GM19468 (cell line): ENCODE measurements around the gene BIK.

ENCODE experiments used
- ATAC-seq: cut with Tn5 transposase; IDR thresholded peaks from one replicate; pipeline ENCODE4 v1.9.1; 2021; ENCODE audit warnings: mild to moderate bottlenecking, moderate library complexity, moderate number of reproducible peaks; ENCODE audit not compliant: unreplicated experiment; ENCODE audit errors: extremely low read depth

The BIK gene, protein sequence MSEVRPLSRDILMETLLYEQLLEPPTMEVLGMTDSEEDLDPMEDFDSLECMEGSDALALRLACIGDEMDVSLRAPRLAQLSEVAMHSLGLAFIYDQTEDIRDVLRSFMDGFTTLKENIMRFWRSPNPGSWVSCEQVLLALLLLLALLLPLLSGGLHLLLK

DNA sequence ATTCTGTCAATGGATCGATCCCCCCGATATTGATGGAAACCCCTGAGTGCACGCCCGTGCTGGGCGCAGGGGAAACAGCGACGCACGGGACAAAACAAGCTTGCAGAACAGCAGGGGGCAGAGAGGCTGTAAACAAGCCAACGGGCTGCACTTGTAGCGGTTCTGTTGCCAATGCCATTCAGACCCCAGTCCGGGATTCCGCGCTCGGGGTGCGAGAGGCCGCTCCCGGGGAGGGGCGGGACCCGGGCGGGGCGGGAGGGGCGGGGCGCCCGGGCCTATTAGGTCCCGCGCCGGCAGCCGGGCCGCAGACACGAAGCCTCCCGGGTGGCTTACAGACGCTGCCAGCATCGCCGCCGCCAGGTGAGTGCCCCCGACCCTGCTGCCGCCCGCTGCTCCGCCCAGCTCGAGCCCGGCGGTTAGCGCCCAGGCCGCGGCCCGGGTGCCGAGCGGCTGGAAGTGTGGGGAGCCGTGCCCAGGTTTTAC, at the start of gene BIK:
Gene BIK (plus strand): TSS at position 307 of the 483 bp plus-strand sequence. CDS start 13,273 bp downstream, outside the sequence.
- ATAC-seq = no peak

GRCh38 chr22:43066134-43066533, 44.4 kb upstream of the BIK start:
- no peak for ATAC-seq

- ATAC-seq = no peak
These were observed 43.6 kb upstream of the BIK start for GRCh38 chr22:43066844-43067385.

DNA sequence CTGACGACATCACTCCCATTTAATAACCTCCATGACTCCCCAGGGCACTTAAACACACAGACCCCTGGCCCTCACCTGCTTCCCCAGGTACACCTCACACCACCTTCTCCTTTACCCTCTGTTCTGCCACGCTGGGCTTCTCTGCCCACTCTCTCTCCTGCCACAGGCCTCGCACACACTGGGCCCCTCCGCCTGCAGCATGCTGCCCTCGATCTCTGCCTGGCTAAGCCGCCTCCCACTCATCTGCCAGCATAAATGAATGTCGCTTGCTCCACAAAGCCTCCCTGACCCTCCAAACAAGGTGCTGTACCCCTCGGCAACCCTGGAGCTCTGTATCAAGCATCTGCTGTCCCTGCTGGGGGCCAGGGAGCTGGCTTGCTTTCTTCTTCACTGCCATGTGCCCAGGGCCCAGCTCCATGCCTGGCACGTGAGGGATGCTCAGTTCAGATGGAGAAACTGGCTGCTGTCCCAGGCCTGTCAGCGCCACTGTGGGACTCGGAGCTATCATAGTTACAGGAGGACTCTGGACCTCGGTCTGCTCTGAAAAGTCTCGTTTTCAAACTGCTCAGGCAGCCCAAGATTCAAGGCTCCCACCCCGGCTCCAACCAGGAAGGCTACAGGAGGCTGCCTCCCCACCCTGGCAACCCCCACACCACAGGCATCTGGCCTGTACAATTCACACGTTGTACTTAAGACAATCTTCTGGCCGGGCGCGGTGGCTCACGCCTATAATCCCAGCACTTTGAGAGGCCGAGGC, 33.3 kb upstream of the BIK start:
- ATAC-seq = no peak

DNA sequence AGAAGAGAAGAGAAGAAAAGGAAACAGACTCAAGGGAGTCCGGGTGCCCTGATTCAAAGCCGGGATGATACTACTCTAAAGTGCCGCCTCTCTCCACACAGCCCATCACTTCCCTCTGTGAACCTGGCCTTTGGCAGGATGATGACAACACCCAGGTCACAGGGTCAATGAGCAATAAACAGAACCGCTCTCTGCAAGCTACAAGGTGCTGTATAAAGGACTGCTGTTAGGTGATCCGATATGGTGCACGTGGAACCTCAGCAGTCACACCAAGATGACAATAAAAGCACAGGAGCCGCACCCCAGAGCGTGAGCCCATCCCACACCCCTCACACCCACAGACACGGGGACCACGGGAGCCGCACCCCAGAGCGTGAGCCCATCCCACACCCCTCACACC, 32.0 kb upstream of the BIK start:
- no peak for ATAC-seq

GRCh38 chr22:43079742-43080141, 30.8 kb upstream of the BIK start:
- ATAC-seq = no peak

- no peak for ATAC-seq
These were observed 29.9 kb upstream of the BIK start for GRCh38 chr22:43080616-43081015.

DNA sequence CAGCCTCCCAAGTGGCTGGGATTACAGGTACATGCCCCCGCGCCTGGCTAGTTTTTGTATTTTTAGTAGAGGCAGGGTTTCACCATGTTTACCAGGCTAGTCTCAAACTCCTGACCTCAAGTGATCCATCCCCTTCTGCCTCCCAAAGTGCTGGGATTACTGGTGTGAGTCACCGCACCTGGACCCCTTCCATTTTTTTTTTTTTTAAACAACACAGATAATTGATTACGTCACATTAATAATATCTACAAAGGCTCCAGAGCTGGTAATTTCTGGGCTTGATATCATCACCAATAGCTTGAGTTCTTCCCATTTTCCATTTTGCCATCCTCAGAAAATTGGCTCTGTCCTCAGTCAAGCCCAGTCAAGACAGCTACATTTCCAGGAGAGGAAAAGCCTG, 28.6 kb upstream of the BIK start:
- ATAC-seq = no peak

DNA sequence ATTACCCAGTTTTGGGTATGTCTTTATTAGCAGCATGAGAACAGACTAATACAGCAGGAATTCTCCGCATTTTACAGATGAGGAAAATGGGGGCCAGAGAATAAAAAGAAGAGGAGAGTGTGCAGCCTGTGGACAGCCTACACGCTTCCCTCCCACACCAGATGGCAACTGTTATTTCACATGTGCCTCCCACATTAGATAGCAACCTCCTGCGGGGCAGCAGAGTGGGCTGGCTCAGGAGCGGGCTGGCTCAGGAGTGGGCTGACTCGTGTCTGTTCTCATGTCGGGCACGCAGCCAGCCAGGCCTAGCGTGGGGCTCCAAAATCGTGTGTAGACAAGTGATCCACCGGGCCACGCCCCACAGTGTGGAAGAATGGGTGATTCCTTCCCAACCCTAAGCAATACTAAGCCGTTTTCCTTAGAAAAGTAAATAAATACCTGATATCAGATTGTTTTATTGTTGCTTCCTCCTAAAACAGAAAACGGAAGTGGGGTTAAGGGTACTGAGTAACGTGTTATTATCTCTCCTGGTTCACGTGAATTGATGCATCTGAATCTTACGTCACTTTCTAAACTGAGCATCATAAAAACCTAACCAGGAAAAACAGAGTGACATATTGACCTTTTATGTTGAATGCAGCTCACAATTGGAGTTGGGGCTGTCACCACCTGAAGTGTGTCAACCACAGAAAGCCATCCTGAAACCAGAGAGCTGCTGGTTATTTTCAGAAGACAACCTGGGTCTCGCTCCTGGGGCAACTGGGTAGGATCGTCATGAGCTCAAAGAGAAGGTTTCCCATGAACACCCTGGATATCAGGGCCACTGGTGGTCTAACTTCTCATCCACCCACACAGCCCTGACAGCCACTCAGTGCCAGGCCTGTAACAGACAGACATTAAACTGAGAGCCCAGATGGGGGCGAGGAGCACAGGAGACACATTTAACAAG, 24.6 kb upstream of the BIK start:
- no peak for ATAC-seq

DNA sequence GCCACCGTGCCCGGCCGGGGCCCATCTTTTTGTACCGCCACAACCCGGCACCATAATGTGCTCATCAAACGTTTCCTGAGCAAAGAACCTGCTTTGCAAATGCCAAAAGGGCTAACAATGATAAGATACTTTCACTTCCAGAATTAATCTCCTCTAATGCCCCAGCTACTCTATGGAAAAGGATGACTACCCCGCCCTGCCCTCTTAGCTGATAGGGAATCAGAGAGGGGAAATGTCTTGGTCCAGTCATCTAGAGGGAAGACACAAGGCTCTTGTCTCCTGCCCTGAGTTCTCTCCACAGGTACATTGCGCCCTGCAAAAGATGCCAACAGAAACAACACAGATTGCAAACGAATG, 21.9 kb upstream of the BIK start:
- no peak for ATAC-seq

GRCh38 chr22:43088984-43089717, 21.4 kb upstream of the BIK start, which contains the start of gene TTLL1:
Gene TTLL1, minus strand, starts transcription at chr22:43089391. Its CDS starts 13,805 bp downstream, at chr22:43075586.
- ATAC-seq = peak; percentile 45

DNA sequence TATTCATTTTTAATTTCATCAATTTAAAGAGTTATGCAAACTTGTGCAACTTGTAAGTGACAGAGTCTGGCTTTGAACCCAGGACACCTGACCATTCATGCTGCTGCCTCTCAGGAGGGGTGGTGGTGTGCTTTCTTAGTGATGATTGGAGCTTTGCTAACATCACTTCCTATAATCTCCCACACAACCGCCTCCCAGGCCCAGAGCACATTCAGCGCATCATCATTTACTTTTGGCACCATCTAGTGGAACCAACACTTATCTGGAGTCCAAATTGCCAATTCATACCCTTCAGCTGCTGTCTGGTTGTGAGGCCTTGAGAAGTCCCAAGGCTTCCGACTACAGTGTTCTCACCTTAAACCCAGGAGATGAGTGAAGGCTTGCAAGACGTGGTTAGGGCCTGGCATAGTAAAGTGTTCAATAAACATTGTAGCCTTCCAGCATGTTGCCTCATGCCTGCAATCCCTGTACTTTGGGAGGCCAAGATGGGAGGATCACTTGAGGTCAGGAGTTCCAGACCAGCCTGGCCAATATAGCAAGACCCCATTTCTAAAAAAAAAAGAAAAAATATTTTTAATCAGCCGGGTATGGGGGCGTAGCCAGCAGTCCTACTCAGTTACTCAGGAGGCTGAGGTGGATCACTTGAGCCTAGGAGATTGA, 20.3 kb upstream of the BIK start:
- ATAC-seq = no peak

DNA sequence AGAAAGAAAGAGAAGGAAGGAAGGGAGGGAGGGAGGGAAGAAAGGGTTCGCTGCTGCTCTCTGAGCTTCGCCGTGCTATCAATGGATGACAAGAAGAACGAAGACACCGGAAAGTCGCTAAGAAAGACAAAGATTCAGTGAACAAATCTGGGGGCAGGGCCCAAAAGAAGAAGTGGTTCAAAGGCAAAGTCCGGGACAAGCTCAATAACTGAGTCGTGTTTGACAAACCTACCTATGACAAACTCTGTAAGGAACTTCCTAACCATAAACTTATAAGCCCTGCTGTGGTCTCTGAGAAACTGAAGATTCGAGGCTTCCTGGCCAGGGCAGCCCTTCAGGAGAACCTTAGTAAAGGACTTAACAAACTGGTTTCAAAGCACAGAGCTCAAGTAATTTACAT, 18.5 kb upstream of the BIK start:
- no peak for ATAC-seq

DNA sequence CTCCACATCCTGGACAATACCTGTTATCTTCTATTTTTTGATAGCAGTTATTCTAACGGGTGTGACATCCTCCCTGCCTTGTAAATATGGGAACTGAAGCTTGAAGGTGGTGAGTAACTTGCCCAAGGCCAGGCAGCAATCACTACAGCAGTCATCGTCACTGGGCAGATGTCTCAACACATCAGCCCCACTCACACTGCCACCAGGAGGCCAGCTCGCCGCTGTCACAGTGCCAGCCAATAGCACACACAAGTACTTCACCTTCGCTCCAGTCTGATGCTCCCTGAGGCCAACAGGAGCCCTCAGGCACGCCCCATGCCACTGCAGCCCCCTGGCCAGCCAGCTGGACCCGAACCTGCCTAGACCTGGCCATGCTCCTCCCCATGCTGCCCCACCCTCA, 16.5 kb upstream of the BIK start:
- ATAC-seq = no peak

- no peak for ATAC-seq
These were observed 16.0 kb upstream of the BIK start for GRCh38 chr22:43094551-43094950.

- ATAC-seq = no peak
These were observed 14.1 kb upstream of the BIK start for GRCh38 chr22:43096420-43096819.

DNA sequence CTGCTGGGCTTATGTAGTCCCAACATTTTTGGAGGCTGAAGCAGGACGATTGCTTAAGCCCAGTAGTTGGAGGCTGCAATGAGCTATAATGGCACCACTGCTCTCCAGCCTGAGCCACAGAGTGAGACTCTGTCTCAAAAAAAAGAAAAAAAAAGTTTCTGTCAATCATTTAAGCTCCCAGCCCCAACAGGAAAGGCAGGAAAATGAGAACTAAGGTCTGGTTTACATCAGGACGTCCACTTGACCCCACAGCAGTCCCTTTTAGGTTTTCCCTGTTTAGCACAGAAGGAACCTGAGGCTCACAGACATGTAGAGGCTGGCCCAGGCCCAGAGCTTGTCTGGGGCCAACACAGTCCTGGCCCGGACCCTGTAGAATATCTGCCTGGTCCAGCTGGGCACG, 12.2 kb upstream of the BIK start:
- no peak for ATAC-seq

GRCh38 chr22:43099095-43099494, 11.5 kb upstream of the BIK start:
- no peak for ATAC-seq

DNA sequence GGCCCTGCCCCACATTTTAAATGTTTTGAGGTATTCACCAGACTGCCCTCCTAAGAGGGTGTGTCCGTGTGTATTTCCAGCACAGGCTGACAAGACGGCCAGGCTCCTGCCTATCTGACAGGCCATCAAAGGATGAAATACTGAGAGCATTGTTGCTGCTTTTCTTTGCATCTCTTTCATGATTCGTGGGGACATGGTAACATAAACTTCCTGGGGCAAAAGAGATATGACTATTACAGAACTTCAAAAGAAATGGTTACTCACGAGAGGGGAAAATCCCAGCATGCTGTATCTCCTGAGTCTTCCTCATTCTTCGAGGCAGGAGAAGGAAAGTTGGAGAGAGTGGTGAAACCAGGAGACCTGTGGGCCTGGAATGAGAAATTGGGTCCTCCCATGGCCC, 10.3 kb upstream of the BIK start:
- no peak for ATAC-seq
